K562 (cell line): ENCODE data around the gene YARS1. TPM values are rescaled to one million over a fixed set of nuclear protein-coding genes. Genes with fewer than 3 reads are reported as not detected.

Experiments used
- ATAC-seq: fragments of 200-7000 bp; cut with Tn5 transposase; 3 replicates; pipeline ENCODE4 v1.9.1; 2020; ENCODE audit warnings: moderate library complexity
- BruUV-seq: library from RNA; stranded (reverse); fragments of 400-500 nt; replicated peaks from 2 replicates; lab custom pipeline; 2021; lab: Mats Ljungman, UMichigan
- CTCF ChIA-PET: fragments of 300-600 bp; formaldehyde crosslinking; extraction: SDS; loops from one replicate; lab custom pipeline; 2021; ENCODE audit warnings: low intra/inter-chr PET ratio; lab: Yijun Ruan, JAX
- POLR2A ChIA-PET: fragments of 300-600, 350-650 bp; sonication (Branson Sonifier 250); formaldehyde crosslinking; extraction: SDS; loops from one replicate; lab custom pipeline; 2021; ENCODE audit warnings: antibody characterized with exemption, inconsistent platforms; lab: Yijun Ruan, JAX
- DNase-seq, 4 experiments: peaks; one replicate each; pipeline versions ENCODE4 v3.0.0 to v3.0.0-alpha.2; 2011 to 2018; ENCODE audit warnings: low spot score in 3 of 4, mixed read lengths in 3 of 4; ENCODE audit errors: extremely low read depth in 1 of 4
- FAIRE-seq: peaks from 2 replicates; lab custom pipeline; 2011; peaks lifted over from hg19 to GRCh38; lab: Jason Lieb, UNC
- H2AFZ ChIP-seq: 2 replicates; pipeline ENCODE4 v1.6.0; 2011; ENCODE audit warnings: low read depth, low read length, control low read depth, inconsistent platforms
- H3K27ac ChIP-seq: fragments of 200-600 bp; 3 replicates; pipeline ENCODE4 v1.8.0; 2011; ENCODE audit warnings: low read depth, mild to moderate bottlenecking, control low read depth, inconsistent platforms, low read length, moderate library complexity, mixed read lengths; ENCODE audit errors: extremely low read depth
- H3K27me3 ChIP-seq, 2 experiments: fragments of 300-600 bp in 1 of 2; 2 replicates in 1 of 2; 3 replicates in 1 of 2; pipeline versions ENCODE4 v1.6.0 to v1.8.0; 2011; ENCODE audit warnings: inconsistent platforms in 2 of 2, low read length in 2 of 2, mild to moderate bottlenecking in 1 of 2, mixed read lengths in 1 of 2, moderate library complexity in 1 of 2; ENCODE audit not compliant: control insufficient read depth in 2 of 2, insufficient read depth in 2 of 2
- H3K36me3 ChIP-seq: fragments of 300-600 bp; 3 replicates; pipeline ENCODE4 v1.8.0; 2011; ENCODE audit warnings: mild to moderate bottlenecking, low read length, inconsistent platforms; ENCODE audit not compliant: control insufficient read depth, insufficient read depth
- H3K4me1 ChIP-seq, 2 experiments: fragments of 200-600 bp in 1 of 2; replicated peaks in 1 of 2; 2 replicates in 1 of 2; 3 replicates in 1 of 2; pipeline versions ENCODE4 v1.5.1 to v1.8.0; 2011; ENCODE audit warnings: inconsistent platforms in 2 of 2, low read length in 2 of 2, mild to moderate bottlenecking in 1 of 2, mixed read lengths in 1 of 2, moderate library complexity in 1 of 2; ENCODE audit not compliant: control insufficient read depth in 2 of 2, insufficient read depth in 2 of 2
- H3K4me2 ChIP-seq: 2 replicates; pipeline ENCODE4 v1.6.1; 2011; ENCODE audit warnings: low read length, control low read depth, inconsistent platforms, mixed read lengths; ENCODE audit not compliant: insufficient read depth
- H3K4me3 ChIP-seq: fragments of 200-600 bp; sonication (generic), shearing (Covaris generic); 2 replicates; pipeline ENCODE4 v1.5.1; 2016; ENCODE audit warnings: control low read depth, inconsistent platforms
- H3K79me2 ChIP-seq: fragments of 200-600 bp; 3 replicates; pipeline ENCODE4 v1.8.0; 2011; ENCODE audit warnings: low read length, inconsistent platforms; ENCODE audit not compliant: control insufficient read depth, insufficient read depth
- H3K9ac ChIP-seq, 2 experiments: 2 replicates each; pipeline versions ENCODE4 v1.6.0 to v1.6.1; 2011; ENCODE audit warnings: low read depth in 2 of 2, low read length in 2 of 2, control low read depth in 1 of 2, inconsistent platforms in 1 of 2, mild to moderate bottlenecking in 1 of 2, mixed read lengths in 1 of 2; ENCODE audit not compliant: insufficient read depth in 1 of 2
- H3K9me1 ChIP-seq: one replicate; pipeline ENCODE4 v1.6.0; 2011; ENCODE audit warnings: inconsistent platforms, mild to moderate bottlenecking, low read length, moderate library complexity; ENCODE audit not compliant: control insufficient read depth, insufficient read depth
- H3K9me3 ChIP-seq: replicated peaks from 2 replicates; pipeline ENCODE4 v1.5.1; 2011; ENCODE audit warnings: low read depth, low read length, inconsistent platforms; ENCODE audit not compliant: control insufficient read depth, insufficient read depth
- H4K20me1 ChIP-seq: replicated peaks from 2 replicates; pipeline ENCODE4 v1.6.1; 2011; ENCODE audit warnings: low read length, inconsistent platforms, mixed read lengths; ENCODE audit not compliant: control insufficient read depth, insufficient read depth
- AFF1 ChIP-seq, 2 experiments: fragments of 450-650 bp; IDR thresholded peaks; 2 replicates each; pipeline ENCODE4 v1.6.1; 2018; ENCODE audit warnings: mild to moderate bottlenecking in 2 of 2, low read depth in 1 of 2; ENCODE audit not compliant: partially characterized antibody in 2 of 2
- BRCA1 ChIP-seq, 2 experiments: fragments of 450-650 bp in 1 of 2; sonication (generic) in 1 of 2; formaldehyde crosslinking in 1 of 2; IDR thresholded peaks; 2 replicates each; pipeline versions ENCODE4 v1.5.0 to v1.6.1; 2017 to 2020; ENCODE audit warnings: mild to moderate bottlenecking in 1 of 2, missing genetic modification reagents in 1 of 2
- CTBP1 ChIP-seq: fragments of 450-650 bp; IDR thresholded peaks from 2 replicates; pipeline ENCODE4 v1.6.1; 2016; ENCODE audit warnings: borderline replicate concordance
- PRPF4 ChIP-seq: fragments of 200-400 bp; formaldehyde crosslinking; IDR thresholded peaks from one replicate; pipeline ENCODE4 v1.6.1; 2017; ENCODE audit warnings: low read length, low read depth, mild to moderate bottlenecking; ENCODE audit not compliant: insufficient read depth, poor library complexity, severe bottlenecking
- PURB ChIP-seq: sonication (generic); formaldehyde crosslinking; IDR thresholded peaks from 2 replicates; pipeline ENCODE4 v1.9.0; 2021; ENCODE audit warnings: low read depth, mild to moderate bottlenecking, missing genetic modification reagents
- ZEB2 ChIP-seq: fragments of 450-650 bp; IDR thresholded peaks from 2 replicates; pipeline ENCODE4 v1.6.1; 2016
- ZNF224 ChIP-seq: sonication (generic); formaldehyde crosslinking; IDR thresholded peaks from 2 replicates; pipeline ENCODE4 v1.8.0; 2022; ENCODE audit warnings: mild to moderate bottlenecking, missing genetic modification reagents
- ZNF609 ChIP-seq: sonication (generic); formaldehyde crosslinking; IDR thresholded peaks from 2 replicates; pipeline ENCODE4 v1.8.1; 2023; ENCODE audit warnings: missing genetic modification reagents, mild to moderate bottlenecking, borderline replicate concordance
- WGBS: fragments of 100-300 bp; shearing (Covaris generic); methylation state at CpG from one replicate; pipeline ENCODE4 v1.1.6; 2016; ENCODE audit warnings: low coverage, mixed read lengths; ENCODE audit not compliant: insufficient coverage; ENCODE audit errors: missing lambda C conversion rate; 5-methylcytosine and 5-hydroxymethylcytosine counted together
- in situ Hi-C: fragments of 300-500 bp; cut with MboI; formaldehyde crosslinking; loops from 4 replicates; pipeline ENCODE4 v1.15.0; 2018; ENCODE audit warnings: inconsistent platforms, mixed read lengths
- intact Hi-C: fragments of 100-400 bp; cut with micrococcal nuclease; formaldehyde crosslinking; loops from 2 replicates; pipeline ENCODE4 v1.14.2; 2022
- polyA plus RNA-seq, 8 experiments: library from polyadenylated mRNA; depleted of rRNA in 4 of 8; stranded (reverse) in 5 of 8; unstranded in 3 of 8; fragments of >200 nt; fragmentation: Nextera tagmentation in 2 of 8; fragmentation: Illumina TruSeq in 1 of 8; extraction: Ambion mirVana in 2 of 8; extraction: Trizol in 1 of 8; gene quantifications; 2 replicates each; pipeline versions ENCODE4 v1.2.1 to v1.2.3, GENCODE V29; 2011 to 2014; ENCODE audit warnings: inconsistent platforms in 1 of 8, missing spikeins in 1 of 8
- total RNA-seq, 7 experiments: library from RNA; depleted of rRNA in 6 of 7; stranded (reverse); fragments of >200 nt in 6 of 7; fragmentation: Illumina TruSeq in 2 of 7; extraction: Trizol in 2 of 7; gene quantifications; 2 replicates each; pipeline versions ENCODE4 v1.2.1 to v1.2.3, GENCODE V29; 2011 to 2021; ENCODE audit warnings: low replicate concordance in 1 of 7

YARS1 gene
- total and polyA plus RNA-seq, 9 of the 15 experiments (the other 6 are each of a cell fraction or from before 2014, with no cell fraction given) = 66.2 to 336 (median 201) TPM

- TF ChIP-seq ZNF609 (CRISPR knock-in tag) (no peak), ZEB2 (no peak), BRCA1 (IDR thresholded peaks at IDR 0.05) (no peak), BRCA1 (CRISPR knock-in tag; IDR thresholded peaks at IDR 0.05) (no peak), PURB (no peak), ZNF224 (no peak), CTBP1 (no peak)
Measured at GRCh38 chr1:32748926-32749325, 68.2 kb downstream of the YARS1 start (continued).

GRCh38 chr1:32748348-32748747 lies 68.8 kb downstream of the YARS1 start:
- Histone ChIP-seq H3K36me3 (no peaks in the 10 kb centered on the region), H2AFZ (no peak overlapping the region), H3K4me2 (no peak overlapping the region), H3K4me1 (peaks cover 10 to 11% of the 10 kb centered on the region in 2 experiments; a peak in 4 of 5 replicates), H3K27me3 (no peaks in the 10 kb centered on the region), H4K20me1 (0 out of 2 replicates have a peak, but pooled peaks cover 13% of the 10 kb centered on the region), H3K79me2 (no peaks in the 10 kb centered on the region), H3K9me1 (no peaks in the 10 kb centered on the region), H3K27ac (no peak overlapping the region), H3K4me3 (no peak overlapping the region), H3K9me3 (no peaks in the 10 kb centered on the region), H3K9ac (no peak overlapping the region)
- in situ Hi-C loops = no loop called here
- DNase-seq (no peak), ATAC-seq (no peak), FAIRE-seq (no peak)
- no peak for TF ChIP-seq PRPF4
- no peak for TF ChIP-seq AFF1 (IDR thresholded peaks at IDR 0.05; ENCODE audit: low read depth in 1 of 2, partially characterized antibody in 2 of 2)
- intact Hi-C loops = loop anchor here (2.0 kb wide), 1 partner anchor 24 kb away; no protein-coding TSS in a partner anchor
- no TSS peak for BruUV-seq
- CTCF ChIA-PET = interaction anchor here (0.6 kb wide), 1 partner anchor 348 kb away, joined by 3 read pairs; no protein-coding TSS in a partner anchor
- POLR2A ChIA-PET = interaction anchor here (1.1 kb wide), 1 partner anchor 76 kb away, joined by 7 read pairs; no protein-coding TSS in a partner anchor
- 94% methylated on average over 4 of the region's 4 CpGs for WGBS
